NCI-H1092 (cell line): ENCODE data around the gene NOM1.
"Not testable (repeated sequence)": the region's sequence is repeated elsewhere in the genome, so short reads cannot be mapped to it uniquely, and the experiment has no call there.

Experiments
- DNase-seq: peaks from one replicate; lab custom pipeline; 2025; lab: John Stamatoyannopoulos, UW

The NOM1 gene

GRCh38 chr7:156941393-156942182 is 7.9 kb upstream of the NOM1 start:
- no peak for DNase-seq

GRCh38 chr7:156942708-156943090 is 6.8 kb upstream of the NOM1 start:
- no peak for DNase-seq

- DNase-seq: no peak
These were observed 6.1 kb upstream of the NOM1 start for GRCh38 chr7:156943091-156944041.

GRCh38 chr7:156944876-156945275 is 4.6 kb upstream of the NOM1 start:
- no peak for DNase-seq

GRCh38 chr7:156947120-156947843 is 2.2 kb upstream of the NOM1 start:
- DNase-seq: peak; percentile 26

GRCh38 chr7:156948361-156948760 is 1.2 kb upstream of the NOM1 start:
- no peak for DNase-seq

GRCh38 chr7:156950381-156950858 is 908 bp downstream of the NOM1 start:
- no peak for DNase-seq

GRCh38 chr7:156953215-156953614 is 3.7 kb downstream of the NOM1 start:
- not testable (repeated sequence) for DNase-seq

- no peak for DNase-seq
These were observed 5.4 kb downstream of the NOM1 start for GRCh38 chr7:156954941-156955340.

GRCh38 chr7:156956727-156957126 is 7.2 kb downstream of the NOM1 start:
- DNase-seq: no peak

GRCh38 chr7:156962145-156962544 is 12.6 kb downstream of the NOM1 start:
- no peak for DNase-seq

GRCh38 chr7:156962897-156963296 is 13.4 kb downstream of the NOM1 start:
- DNase-seq: no peak

GRCh38 chr7:156963472-156963871 is 14.0 kb downstream of the NOM1 start:
- no peak for DNase-seq

GRCh38 chr7:156964971-156965370 is 15.5 kb downstream of the NOM1 start:
- no peak for DNase-seq

GRCh38 chr7:156966387-156966786 is 16.9 kb downstream of the NOM1 start:
- DNase-seq: no peak

GRCh38 chr7:156968183-156968582 is 18.7 kb downstream of the NOM1 start:
- DNase-seq: no peak

GRCh38 chr7:156969972-156970420 is 20.5 kb downstream of the NOM1 start:
- DNase-seq: no peak

GRCh38 chr7:156975620-156976019 is 26.1 kb downstream of the NOM1 start:
- DNase-seq: no peak

GRCh38 chr7:156979007-156979606 is 29.6 kb downstream of the NOM1 start:
- DNase-seq: no peak

- no peak for DNase-seq
These were observed 30.2 kb downstream of the NOM1 start for GRCh38 chr7:156979711-156980110.

GRCh38 chr7:156984174-156984891 is 34.8 kb downstream of the NOM1 start:
- no peak for DNase-seq
